ENCODE data around the gene AGBL4. TPM values are rescaled to one million over a fixed set of nuclear protein-coding genes. Genes with fewer than 3 reads are reported as not detected.

AGBL4 gene
- total RNA-seq, 4 donors from 2014 or later = 0.44 to 1.5 (median 1.2) TPM; not detected in 1

DNA sequence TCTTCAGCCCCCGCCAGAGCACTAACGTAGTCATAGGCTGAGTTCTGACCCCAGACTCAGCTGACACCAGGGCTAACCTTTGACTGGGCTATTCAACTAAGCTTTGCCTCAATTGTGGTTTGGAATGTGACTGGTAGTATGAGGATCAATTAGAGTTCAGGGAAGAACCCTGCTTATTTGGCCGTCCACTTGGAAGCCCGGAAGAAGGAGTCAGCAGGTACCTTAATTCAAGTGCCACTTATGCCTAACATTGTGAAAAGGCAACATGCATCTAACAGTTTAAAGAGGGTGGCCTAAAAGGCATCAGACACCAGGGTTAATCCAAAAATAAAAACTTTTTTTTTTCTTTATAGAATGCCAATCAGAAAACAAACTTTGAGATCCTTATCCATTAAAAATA is 1339.4 kb downstream of the AGBL4 start:
- Histone ChIP-seq H3K27me3 (no peaks in the 10 kb centered on the region), H3K36me3 (no peaks in the 10 kb centered on the region), H3K4me1 (peaks cover 0 to 6% (median 0%) of the 10 kb centered on the region in 4 donors), H3K4me3 (no peak overlapping the region), H3K27ac (no peak overlapping the region), H3K9me3 (no peaks in the 10 kb centered on the region)
- TF ChIP-seq POLR2A (IDR thresholded peaks at IDR 0.05) (no peak), EP300 (IDR thresholded peaks at IDR 0.05) (no peak)
- TF ChIP-seq, protein P1, sequence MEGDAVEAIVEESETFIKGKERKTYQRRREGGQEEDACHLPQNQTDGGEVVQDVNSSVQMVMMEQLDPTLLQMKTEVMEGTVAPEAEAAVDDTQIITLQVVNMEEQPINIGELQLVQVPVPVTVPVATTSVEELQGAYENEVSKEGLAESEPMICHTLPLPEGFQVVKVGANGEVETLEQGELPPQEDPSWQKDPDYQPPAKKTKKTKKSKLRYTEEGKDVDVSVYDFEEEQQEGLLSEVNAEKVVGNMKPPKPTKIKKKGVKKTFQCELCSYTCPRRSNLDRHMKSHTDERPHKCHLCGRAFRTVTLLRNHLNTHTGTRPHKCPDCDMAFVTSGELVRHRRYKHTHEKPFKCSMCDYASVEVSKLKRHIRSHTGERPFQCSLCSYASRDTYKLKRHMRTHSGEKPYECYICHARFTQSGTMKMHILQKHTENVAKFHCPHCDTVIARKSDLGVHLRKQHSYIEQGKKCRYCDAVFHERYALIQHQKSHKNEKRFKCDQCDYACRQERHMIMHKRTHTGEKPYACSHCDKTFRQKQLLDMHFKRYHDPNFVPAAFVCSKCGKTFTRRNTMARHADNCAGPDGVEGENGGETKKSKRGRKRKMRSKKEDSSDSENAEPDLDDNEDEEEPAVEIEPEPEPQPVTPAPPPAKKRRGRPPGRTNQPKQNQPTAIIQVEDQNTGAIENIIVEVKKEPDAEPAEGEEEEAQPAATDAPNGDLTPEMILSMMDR (IDR thresholded peaks at IDR 0.05) = no peak
- no peak for DNase-seq (ENCODE audit: low spot score in 2 of 2)
- 61 to 70% methylated on average over 4 of the region's 4 CpGs for WGBS, 2 donors

DNA sequence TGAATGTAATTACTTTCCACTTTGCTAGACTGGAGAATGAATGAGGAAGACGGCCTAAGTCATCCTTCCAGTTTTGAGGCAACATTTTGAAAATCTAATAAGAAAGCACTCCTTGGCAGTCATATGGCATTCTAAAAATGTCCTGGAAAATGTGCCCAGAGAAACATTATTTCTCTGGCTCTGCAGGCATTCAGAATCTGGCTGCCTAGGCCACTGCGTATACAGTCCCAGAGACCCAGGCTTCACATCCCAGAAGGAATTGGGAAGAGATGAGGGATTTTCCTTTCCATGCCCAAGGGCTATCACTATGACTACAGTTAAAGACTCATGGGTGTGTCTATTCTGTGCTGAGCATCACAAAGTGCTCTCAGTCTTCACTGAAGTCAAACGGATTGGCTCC is 1339.9 kb downstream of the AGBL4 start:
- no peak overlapping the region for H3K4me3 ChIP-seq
- no peaks in the 10 kb centered on the region for H3K36me3 ChIP-seq
- no peaks in the 10 kb centered on the region for H3K9me3 ChIP-seq
- H3K27me3 ChIP-seq = no peaks in the 10 kb centered on the region
- no peak for DNase-seq (ENCODE audit: low spot score in 2 of 2)
- TF ChIP-seq EP300 (IDR thresholded peaks at IDR 0.05) (no peak), POLR2A (IDR thresholded peaks at IDR 0.05) (no peak)
- TF ChIP-seq, protein P1 (IDR thresholded peaks at IDR 0.05) = no peak
- WGBS, 2 donors = 47 to 54% methylated on average over 3 of the region's 3 CpGs
- peak overlapping the region in 1 of 4 donors; percentile 4 for H3K27ac ChIP-seq
- H3K4me1 ChIP-seq = peaks cover 0 to 6% (median 0%) of the 10 kb centered on the region in 4 donors

DNA sequence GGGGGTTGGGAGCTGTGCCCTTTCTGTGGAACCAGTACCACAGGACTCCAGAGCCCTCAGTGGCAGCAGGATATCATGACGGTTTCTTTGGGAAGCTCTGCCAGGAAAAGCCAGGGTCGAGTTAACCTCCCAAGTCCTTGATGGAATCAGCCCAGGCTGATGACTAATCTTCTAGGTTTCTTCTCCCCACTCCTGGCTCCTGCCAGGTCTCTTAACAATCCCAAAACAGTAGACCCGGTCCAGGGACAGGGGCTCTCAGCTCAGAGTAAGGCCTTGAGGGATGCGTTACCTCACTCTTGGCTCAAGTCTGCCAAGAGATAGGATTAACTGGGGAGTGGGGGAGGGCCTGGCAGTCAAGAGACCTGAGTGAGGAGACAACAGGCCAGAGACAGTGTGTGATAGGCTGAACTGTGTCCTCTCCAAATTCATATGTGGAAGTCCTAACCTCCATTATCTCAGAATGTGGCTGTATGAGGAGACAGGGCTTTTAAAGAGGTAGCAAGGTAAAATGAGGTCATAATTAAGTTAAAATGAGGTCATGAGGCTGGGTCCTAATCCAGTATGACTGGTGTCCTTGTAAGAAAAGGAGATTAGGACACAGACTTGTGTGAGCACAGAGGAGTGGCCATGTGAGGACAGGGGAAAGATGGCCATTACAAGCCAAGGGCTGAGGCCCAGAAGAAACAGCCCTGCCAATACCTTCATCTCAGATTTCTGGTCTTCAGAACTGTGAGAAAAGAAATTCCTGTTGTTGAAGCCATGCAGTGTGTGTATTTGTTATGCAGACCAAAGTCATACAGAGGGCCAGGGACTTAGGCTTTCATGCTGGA is 1342.1 kb downstream of the AGBL4 start:
- no peak for DNase-seq (ENCODE audit: low spot score in 2 of 2)
- Histone ChIP-seq H3K27ac (no peak overlapping the region), H3K27me3 (no peaks in the 10 kb centered on the region), H3K36me3 (no peaks in the 10 kb centered on the region), H3K4me3 (no peak overlapping the region), H3K4me1 (peaks cover 0 to 6% (median 0%) of the 10 kb centered on the region in 4 donors), H3K9me3 (no peaks in the 10 kb centered on the region)
- WGBS, 2 donors = 62 to 81% methylated on average over 4 of the region's 4 CpGs
- TF ChIP-seq EP300 (IDR thresholded peaks at IDR 0.05) (no peak), POLR2A (IDR thresholded peaks at IDR 0.05) (no peak)
- TF ChIP-seq, protein P1 (IDR thresholded peaks at IDR 0.05) = no peak

DNA sequence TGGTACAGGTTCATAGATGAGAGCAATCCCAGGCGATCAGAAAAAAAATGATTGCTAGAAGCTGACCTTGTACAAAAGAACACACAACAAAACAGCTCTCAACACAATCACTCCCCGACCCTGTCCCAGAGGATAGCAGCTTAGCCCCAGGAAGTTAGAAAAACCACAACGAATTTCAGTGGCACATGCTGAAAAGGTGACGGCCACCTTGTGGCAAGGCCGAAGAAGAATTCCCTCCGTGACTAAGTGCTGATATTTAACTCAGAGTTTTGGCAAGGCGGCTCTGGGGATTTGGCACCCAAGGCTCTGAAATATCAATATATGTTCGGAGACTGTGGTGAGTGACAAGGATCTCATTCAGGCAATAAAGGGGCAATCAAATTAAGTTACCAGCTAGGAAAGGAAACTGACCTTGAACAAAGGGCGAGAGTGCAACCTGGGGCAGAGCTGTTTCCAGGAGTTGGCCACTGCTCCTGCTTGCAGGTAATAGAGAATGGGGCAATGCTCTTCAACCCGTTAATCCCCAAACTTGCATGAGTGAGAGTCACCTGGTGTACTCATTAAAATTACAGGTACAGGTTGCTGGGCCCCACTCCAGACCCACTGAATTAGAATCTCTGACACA is 1343.2 kb downstream of the AGBL4 start:
- Histone ChIP-seq H3K27me3 (no peaks in the 10 kb centered on the region), H3K4me1 (peaks cover 0 to 6% (median 0%) of the 10 kb centered on the region in 4 donors), H3K27ac (no peak overlapping the region), H3K4me3 (no peak overlapping the region), H3K9me3 (no peaks in the 10 kb centered on the region), H3K36me3 (no peaks in the 10 kb centered on the region)
- 72 to 76% methylated on average over 10 of the region's 10 CpGs for WGBS, 2 donors
- no peak for DNase-seq (ENCODE audit: low spot score in 2 of 2)
- TF ChIP-seq EP300 (IDR thresholded peaks at IDR 0.05) = no peak
- TF ChIP-seq, protein P1 (IDR thresholded peaks at IDR 0.05) = no peak
- no peak for TF ChIP-seq POLR2A (IDR thresholded peaks at IDR 0.05)

DNA sequence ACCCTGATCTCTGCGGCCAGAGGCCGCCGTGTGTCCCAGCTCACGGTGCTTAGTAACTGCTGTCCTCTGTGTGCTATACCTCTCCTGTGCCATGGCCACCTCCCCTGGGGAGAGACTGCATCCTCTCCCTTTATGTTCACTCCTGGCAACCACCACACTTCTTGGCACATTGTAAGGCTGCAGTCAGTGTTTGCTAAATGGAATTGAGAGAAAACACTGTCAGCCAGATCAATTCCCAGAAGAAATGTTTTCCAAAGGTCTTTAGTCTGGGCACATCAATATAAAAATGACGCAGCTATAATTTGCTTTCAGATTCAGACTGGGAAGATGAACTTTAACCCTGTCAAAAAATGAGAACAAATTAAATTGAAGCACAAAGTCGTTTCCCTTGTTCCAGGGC is 1343.9 kb downstream of the AGBL4 start:
- Histone ChIP-seq H3K9me3 (no peaks in the 10 kb centered on the region), H3K4me1 (peaks cover 0 to 6% (median 0%) of the 10 kb centered on the region in 4 donors), H3K27ac (no peak overlapping the region), H3K4me3 (no peak overlapping the region), H3K27me3 (no peaks in the 10 kb centered on the region), H3K36me3 (no peaks in the 10 kb centered on the region)
- TF ChIP-seq, protein P1 (IDR thresholded peaks at IDR 0.05) = no peak
- TF ChIP-seq POLR2A (IDR thresholded peaks at IDR 0.05) (no peak), EP300 (IDR thresholded peaks at IDR 0.05) (no peak)
- WGBS, 2 donors = 70 to 75% methylated on average over 6 of the region's 6 CpGs
- no peak for DNase-seq (ENCODE audit: low spot score in 2 of 2)
